NCI-H510A (cell line): Measurements from ENCODE around the gene ZCWPW1.
"Not testable (repeated sequence)": the region's sequence is repeated elsewhere in the genome, so short reads cannot be mapped to it uniquely, and the experiment has no call there.

Source experiments
- DNase-seq: peaks from one replicate; lab custom pipeline; 2025; lab: John Stamatoyannopoulos, UW

The ZCWPW1 gene

DNA sequence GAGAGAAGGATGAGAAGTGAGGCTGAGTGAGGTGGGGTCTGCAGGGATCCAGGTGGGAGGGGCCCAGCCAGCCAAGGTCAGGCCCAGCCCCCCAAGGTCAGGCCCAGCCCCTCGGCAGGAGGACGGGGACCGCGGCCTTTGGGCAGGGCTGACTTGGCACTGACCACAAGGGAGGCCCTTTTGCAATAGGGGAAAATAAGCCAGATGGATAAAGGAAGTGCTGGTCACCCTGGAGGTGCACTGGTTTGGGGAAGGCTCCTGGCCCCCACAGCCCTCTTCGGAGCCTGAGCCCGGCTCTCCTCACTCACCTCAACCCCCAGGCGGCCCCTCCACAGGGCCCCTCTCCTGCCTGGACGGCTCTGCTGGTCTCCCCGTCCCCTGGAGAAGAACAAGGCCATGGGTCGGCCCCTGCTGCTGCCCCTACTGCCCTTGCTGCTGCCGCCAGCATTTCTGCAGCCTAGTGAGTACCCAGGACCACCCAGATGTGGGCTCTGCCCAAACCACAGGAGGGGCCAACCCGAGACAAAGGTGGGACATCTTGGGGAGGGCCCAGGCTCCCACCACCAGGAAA is 55.2 kb downstream of the ZCWPW1 start, which contains the start of gene PILRA:
TSS of gene PILRA (plus strand) at position 227 of the 571 bp plus-strand sequence. CDS start at position 397, 170 bp downstream.
- DNase-seq, result no peak

DNA sequence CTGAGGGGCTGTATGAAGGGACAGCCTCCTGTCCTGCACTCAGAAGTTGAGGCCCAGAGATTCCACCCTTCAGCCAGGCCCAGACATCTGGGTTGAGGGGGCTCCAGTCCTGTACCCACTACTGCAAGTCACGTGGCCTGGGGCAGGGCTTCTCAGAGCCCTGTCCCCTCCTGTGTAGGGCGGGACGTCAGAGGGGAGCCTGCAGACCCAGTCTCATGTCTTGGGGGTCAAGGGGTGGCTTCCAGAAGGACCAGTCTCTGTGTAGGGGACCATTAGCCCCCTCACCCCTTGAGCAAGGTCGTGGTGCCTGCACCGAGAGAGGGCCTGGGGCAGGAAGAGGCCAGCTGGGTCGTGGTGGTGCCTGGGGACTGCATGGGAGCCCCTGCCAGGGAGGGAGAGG is 55.8 kb downstream of the ZCWPW1 start:
- no peak for DNase-seq

DNA sequence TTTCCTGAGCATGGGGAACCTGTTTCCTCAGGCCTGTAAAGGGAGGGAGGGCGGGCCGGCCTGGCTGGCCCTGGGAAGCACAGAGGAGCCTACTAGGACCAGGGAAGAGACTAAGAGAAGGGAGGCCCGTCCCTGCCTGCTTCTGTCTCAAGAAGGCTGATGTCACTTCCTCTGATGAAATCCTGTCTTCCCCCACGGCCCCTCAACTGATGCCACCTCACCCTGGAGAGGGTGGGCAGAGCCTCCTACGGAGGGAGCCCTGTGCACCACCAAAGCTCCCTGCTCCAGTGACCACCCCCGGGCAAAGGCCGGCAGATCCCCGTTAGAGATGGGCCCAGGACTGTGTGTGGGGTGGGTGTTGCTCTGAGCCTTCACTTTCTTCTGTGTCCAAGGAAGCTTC is 56.2 kb downstream of the ZCWPW1 start:
- DNase-seq, result no peak

DNA sequence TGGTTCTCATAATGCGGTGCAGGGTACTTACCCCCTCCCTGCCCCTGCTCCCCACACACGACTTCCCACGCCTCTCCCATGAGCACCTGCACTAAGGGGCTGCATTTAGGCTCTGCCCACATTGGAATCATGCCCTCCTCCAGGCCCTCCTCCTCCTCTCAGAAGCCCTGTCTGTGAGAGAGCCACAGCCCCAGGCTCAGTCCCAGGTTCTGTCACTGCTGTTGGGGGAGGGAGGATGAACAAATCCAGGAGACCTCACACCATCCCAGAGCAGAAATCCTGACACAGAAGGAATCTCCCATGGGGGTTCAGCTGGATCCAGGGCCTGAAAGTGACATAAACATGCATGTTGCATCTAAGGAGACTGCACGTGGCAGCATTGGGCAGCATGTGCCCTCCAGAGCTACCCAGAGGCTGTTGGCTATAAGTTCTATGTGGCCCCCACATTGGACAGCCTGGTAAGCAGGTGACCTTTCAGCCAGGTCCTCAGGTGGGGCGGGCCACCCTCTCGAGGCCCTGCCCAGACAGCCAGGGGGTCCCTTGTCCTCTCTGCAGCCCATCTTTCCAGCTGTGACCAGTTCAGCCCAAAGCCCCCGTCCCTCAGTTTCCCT is 56.8 kb downstream of the ZCWPW1 start:
- no peak for DNase-seq

DNA sequence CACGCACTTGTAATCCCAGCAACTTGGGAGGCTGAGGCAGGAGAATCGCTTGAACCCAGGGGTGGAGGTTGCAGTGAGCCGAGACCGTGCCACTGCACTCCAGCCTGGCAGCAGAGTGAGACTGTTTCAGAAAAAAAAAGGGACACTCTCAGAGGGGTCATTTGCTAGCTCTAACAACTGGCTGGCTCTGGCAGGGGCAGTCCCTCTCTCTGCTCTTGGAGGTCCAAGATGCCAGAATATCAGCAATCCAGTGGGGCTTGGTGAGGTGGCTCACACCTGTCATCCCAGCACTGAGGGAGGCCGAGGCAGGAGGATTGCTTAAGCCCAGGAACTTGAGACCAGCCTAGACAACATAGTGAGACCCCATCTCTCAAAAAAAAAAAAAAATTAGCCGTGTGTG is 57.8 kb downstream of the ZCWPW1 start:
- no peak for DNase-seq

DNA sequence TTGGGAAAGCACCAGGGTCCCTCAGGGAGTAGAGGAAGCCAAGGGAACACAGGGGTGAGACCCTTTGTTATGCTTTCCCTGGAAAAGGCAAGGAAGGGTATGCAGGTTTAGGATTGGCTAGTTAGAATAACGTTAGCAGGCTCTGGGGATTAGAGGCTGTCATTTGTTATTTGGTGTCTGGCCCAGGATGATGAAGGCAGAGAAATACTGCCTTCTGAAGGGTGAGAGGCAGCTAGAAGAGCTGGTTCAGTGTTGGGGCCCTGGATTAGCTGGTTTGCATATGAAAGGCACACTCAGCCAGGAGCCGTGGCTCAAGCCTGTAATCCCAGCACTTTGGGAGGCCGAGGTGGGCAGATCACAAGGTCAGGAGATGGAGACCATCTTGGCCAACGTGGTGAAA is 58.2 kb downstream of the ZCWPW1 start:
- DNase-seq, result no peak

DNA sequence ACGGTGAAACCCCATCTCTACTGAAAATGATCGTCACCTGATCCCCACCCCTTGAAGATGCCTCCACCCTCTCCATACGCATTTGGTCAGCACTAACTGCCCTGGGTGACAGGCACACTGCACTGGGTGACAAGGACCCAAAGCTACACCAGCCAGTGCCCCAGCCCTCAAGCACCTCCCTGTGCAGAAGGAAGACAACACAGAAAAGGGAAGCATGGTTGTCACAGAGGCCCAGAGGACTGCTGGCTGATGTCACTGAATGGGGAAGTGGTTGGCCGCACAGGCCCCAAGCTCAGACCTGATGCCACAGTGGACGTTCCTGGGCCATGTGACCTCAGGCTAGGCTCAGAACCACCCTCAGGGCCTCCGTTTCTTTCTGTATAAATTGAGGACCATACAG is 59.4 kb downstream of the ZCWPW1 start:
- DNase-seq, result no peak

DNA sequence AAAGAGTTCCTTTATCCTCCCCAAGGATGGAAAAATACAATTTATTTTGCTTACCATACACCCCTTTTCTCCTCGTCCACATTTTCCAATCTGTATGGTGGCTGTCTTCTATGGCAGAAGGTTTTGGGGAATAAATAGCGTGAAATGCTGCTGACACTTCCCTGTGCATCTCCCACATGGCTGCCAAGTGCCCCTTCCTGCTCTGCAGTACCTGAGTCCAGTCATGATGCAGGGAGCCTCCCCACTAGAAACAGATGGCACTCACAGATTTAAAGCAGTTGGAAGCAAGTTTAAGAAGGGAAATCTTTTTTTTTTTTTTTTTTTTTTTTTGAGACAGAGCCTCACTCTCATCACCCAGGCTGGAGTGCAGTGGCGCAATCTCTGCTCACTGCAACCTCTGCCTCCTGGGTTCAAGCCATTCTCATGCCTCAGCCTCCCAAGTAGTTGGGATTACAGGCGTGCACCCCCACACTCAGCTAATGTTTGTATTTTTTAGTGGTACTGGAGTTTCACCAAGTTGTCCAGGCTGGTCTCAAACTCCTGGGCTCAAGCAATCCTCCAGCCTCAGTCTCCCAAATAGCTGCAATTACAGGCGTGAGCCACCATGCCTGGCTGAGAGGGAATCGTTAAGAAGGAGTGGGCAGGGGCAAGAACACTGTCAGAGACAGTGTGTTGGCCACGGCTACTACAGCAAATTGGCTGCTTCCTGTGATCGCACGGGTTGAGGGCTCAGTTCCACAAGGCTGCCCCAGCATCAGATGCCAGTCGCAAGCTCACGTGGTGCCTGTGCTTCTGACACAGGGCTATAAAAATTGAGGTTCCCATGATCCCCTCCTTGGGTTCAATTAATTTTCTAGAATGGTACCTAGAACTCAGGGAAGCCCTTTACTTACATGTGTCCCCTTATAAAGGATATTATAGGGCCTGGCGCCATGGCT is 60.6 kb downstream of the ZCWPW1 start:
- no peak for DNase-seq

DNA sequence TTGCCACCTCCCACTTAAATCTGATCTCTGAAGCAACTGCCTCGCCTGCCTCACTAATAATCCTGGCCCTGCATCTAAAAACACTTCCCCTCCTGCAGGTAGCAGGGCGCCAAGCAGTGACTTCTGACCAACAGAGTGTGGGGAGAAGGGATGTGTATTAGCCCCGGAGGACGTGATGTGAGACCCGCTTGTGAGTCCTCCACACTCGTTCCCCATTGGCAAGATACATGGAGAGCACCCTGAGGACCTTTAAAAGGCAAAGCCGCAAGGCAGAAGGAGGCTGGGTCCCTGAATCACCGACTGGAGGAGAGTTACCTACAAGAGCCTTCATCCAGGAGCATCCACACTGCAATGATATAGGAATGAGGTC is 61.3 kb downstream of the ZCWPW1 start:
- no peak for DNase-seq

DNA sequence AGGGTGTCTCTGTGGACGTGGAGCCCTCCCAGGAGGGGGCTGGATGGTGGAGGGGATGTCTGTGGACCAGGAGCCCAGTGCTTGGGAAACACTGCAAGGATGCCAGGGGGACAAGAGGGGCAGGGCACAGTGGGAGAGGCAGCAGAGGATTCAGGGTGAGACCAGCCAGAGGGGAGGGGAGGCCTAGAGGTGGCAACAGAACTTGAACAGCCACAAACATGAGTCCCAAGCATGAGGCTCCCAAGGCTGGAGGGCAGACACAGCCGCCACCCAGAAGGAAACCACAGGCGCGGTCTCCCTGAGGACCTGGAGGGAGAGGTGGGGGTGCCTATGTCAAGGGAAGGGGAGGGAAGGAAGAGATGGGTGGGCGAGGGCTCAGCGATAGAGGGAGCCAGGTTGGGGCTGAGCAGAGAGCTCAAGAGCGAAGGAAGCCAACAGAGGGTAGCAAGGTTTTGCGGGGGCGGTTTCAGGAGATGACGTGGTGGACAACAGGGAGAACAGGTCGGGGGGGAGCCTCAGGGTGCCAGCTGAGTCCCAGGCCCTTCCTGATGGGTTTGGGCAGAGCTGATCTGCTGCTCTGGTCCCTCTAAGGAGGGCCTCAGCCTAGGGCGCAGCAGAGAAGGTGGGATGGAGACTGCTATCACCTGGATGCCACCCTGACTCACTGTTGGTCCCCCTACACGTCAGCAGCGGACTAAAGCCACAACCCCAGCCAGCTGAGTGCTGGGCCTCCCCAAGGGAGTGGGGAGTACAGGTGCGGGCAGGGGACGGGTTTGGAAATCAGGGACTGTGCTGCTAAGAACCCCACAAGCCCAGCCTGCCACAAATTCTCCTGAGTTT is 61.9 kb downstream of the ZCWPW1 start:
- DNase-seq, result no peak

DNA sequence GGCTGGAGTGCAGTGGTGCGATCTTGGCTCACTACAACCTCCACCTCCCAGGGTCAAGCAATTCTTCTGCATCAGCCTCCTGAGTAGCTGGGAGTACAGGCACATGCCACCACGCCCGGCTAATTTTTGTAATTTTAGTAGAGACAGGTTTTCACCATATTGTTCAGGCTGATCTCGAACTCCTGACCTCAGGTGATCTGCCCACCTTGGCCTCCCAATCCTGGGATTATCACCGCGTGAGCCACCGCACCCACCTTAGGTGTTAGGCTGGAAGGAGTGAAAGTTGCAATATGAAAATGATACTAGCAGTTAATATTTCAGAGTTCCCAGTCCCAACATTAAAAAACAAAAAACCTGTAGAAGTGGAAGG is 62.5 kb downstream of the ZCWPW1 start:
- DNase-seq, result not testable (repeated sequence)

DNA sequence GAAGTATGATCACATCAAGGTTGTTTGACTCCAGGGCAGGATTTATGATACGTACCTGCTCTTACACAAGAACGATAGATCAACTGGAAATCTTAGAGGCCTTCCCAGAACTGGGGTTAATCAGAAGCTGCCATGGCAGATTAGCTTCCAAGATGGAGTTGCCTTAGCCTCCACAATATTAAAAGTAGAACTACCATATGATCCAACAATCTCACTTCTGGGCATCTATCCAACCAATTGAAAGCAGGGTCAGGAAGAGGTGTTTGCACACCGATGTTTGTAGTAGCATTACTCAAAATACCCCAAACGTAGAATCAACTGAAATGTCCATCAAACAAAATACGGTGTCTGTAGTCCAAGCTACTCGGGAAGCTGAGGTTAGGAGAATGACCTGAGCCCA is 64.0 kb downstream of the ZCWPW1 start:
- no peak for DNase-seq

DNA sequence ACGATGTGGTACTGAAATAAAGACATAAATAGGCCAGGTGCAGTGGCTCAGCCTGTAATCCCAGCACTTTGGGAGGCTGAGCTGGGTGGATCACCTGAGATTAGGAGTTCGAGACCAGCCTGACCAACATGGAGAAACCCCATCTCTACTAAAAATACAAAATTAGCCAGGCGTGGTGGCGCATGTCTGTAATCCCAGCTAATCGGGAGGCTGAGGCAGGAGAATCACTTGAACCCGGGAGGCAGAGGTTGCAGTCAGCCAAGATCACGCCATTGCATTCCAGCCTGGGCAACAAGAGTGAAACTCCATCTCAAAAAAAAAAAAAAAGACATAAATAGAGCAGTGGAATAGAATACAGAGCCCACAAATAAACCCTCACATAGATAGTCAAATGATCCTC is 64.7 kb downstream of the ZCWPW1 start:
- DNase-seq, result not testable (repeated sequence)

DNA sequence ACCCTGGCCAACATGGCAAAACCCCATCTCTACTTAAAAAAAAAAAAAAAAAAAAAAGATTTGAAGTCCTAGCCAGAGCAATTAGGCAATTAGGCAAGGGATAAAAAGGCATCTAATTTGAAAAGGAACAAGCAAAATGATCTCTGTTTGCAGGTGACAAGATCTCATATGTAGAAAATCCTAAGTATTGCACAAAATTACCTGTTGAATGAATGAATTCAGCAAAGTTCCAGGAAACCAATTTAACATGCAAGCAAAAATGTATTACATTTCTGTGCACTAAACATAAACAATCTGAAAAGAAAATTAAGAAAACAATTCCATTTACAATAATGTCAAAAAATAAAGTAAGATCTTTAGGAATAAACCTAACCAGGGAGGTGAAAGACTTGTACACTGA is 65.4 kb downstream of the ZCWPW1 start:
- DNase-seq, result no peak

DNA sequence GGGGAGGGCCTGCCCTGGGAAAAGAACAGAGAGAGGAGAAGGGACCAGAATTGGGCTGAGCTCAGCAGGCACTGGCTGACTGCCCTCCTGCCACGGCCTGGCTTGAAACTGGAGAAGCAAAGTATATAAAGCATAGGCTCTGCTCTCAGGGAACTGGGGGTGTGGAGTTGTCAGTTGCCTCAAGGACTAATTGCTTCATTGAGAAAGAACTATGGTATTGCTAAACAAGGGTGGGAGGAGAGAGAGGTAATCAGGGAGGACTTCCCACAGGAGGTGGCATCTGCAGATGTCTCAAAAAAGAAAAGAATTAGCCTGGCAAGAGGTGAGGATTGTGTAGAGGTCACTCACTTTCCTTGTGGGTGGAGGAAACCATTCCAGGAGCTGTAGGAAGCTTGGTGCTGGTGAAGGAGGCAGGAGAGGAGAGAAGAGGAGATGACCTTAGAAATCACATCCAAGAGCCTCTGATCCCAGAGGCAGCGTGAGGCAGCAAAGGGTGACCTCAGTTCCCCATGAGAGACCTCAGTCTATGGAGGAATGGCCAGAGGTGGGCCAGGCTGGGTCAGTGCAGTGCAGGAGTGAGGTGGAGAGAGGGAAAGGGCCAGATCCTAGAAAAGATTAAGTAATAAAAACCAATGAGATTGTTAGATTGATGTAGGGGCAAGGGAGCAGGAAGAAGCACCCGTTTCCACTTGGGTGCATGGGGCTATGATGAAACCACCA is 68.2 kb downstream of the ZCWPW1 start:
- no peak for DNase-seq

DNA sequence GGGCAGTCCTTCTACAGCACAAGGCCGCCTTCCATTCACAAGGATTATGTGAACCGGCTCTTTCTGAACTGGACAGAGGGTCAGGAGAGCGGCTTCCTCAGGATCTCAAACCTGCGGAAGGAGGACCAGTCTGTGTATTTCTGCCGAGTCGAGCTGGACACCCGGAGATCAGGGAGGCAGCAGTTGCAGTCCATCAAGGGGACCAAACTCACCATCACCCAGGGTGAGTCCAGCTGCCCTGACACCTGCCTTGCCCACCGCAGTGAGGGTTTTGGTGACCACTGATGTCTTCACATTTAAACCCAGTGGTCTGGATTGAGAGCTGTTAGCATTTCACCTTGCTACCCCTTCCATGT is 69.7 kb downstream of the ZCWPW1 start:
- no peak for DNase-seq

DNA sequence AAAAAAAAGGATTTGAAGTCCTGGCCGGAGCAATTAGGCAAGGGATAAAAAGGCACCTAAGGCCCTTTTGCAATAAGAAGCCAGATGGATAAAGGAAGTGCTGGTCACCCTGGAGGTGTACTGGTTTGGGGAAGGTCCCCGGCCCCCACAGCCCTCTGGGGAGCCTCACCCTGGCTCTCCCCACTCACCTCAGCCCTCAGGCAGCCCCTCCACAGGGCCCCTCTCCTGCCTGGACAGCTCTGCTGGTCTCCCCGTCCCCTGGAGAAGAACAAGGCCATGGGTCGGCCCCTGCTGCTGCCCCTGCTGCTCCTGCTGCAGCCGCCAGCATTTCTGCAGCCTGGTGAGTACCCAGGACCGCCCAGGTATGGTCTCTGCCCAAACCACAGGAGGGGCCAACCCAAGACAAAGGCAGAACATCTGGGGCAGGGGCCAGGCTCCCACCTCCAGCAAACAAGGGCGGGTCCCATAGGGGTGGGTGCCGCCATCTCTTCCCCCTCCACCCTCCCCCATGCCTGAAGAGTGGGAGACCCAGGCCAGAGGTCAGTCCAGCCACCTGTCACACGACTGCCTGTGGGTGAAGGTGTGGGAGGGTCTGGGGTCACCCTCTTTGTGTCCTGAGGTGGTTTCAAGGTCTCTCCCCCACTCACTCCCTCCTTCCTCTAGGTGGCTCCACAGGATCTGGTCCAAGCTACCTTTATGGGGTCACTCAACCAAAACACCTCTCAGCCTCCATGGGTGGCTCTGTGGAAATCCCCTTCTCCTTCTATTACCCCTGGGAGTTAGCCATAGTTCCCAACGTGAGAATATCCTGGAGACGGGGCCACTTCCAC is 70.3 kb downstream of the ZCWPW1 start, which contains the start of gene PILRB:
TSS of gene PILRB (plus strand) at position 91 of the 830 bp plus-strand sequence. CDS start at position 277, 186 bp downstream.
- DNase-seq, result no peak

DNA sequence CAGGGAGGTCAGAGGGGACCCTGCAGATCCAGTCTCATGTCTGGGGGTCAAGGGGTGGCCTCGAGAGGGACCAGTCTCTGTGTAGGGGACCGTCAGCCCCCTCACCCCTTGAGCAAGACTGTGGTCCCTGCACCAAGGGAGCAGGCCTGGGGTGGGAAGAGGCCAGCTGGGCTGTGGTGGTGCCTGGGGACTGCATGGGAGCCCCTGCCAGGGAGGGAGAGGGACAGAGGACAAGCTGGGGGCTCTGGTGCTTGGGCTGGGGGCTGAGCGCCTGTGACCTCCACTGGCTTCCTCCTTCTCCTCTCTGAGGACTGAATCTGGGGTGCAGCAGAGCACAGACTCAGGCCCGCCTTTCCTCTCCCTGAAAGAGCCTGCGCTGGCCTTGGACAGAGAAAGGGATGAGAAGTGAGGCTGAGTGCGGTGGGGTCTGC is 71.4 kb downstream of the ZCWPW1 start:
- no peak for DNase-seq

DNA sequence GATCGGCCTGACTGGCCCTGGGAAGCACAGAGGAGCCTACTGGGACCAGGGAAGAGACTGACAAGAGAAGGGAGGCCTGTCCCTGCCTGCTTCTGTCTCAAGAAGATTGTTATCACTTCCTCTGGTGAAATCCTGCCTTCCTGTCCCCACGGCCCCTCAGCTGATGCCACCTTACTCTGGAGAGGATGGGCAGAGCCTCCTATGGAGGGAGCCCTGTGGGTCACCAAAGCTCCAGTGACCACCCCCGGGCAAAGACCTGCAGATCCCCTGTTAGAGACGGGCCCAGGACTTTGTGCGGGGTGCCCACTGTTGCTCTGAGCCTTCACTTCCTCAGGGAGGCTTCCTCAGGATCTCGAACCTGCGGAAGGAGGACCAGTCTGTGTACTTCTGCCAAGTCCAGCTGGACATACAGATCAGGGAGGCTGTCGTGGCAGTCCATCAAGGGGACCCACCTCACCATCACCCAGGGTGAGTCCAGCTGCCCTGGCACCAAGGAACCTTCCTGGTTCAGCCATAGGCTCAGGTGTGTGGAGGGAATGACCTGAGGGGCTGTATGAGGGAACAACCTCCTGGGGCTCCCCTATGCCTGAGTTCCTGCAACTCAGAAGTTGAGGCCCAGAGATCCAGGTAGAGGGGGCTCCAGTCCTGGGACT is 72.0 kb downstream of the ZCWPW1 start:
- DNase-seq, result no peak

DNA sequence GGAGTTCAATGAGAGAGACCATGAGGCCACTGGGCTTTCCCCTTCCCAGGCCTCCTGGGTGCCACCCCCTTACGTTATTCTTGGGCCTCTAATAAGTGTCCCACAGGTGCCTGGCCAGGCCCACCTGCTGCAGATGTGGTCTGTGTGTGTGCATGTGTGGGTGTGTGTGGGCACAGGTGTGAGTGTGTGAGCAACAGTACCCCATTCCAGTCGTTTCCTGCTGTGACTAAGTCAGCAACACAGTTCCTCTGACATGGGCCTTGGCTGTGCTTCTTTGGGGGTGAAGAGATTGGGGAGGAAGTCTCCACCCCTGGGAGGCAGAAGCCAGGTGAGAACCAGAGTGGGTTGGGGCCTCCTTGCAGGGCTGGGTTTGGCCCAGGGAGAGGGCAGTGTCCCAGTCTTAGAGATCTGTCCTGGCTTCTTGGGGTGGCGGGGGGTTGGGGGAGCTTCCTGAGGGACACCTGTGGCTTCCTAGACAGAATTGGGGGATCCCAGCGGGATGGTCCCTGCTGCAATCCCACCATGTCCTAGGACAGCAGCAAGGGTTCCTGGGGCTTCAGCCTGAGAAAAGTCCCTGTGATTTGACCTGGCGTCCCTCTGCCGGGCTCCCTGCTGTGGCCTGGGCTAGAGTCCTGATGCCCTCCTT is 74.7 kb downstream of the ZCWPW1 start:
- no peak for DNase-seq
